ENCODE results near the gene ZNF853.

ZNF853 gene

GRCh38 chr7:6608794-6609193 is 6.6 kb upstream of the ZNF853 start:
- H3K36me3 ChIP-seq (ENCODE audit: insufficient read depth, low read length): no peaks in the 10 kb centered on the region
- H3K4me1 ChIP-seq (ENCODE audit: insufficient read depth, low read length): no peaks in the 10 kb centered on the region
- no peaks in the 10 kb centered on the region for H3K9me3 ChIP-seq (ENCODE audit: low read length)
- H3K27me3 ChIP-seq (ENCODE audit: control insufficient read depth in 1 of 2, insufficient read depth in 2 of 2, low read length in 2 of 2): no peaks in the 10 kb centered on the region
- H3K9ac ChIP-seq (ENCODE audit: low read length): no peak overlapping the region
- no peak overlapping the region for H3K4me3 ChIP-seq (ENCODE audit: low read depth in 1 of 2, low read length in 2 of 2)
- H3K27ac ChIP-seq (ENCODE audit: low read depth, low read length): no peak overlapping the region

- Histone ChIP-seq H3K4me3 (ENCODE audit: low read depth in 1 of 2, low read length in 2 of 2) (no peak overlapping the region), H3K9ac (ENCODE audit: low read length) (no peak overlapping the region), H3K27me3 (ENCODE audit: control insufficient read depth in 1 of 2, insufficient read depth in 2 of 2, low read length in 2 of 2) (no peaks in the 10 kb centered on the region), H3K27ac (ENCODE audit: low read depth, low read length) (no peak overlapping the region), H3K36me3 (ENCODE audit: insufficient read depth, low read length) (no peaks in the 10 kb centered on the region), H3K4me1 (ENCODE audit: insufficient read depth, low read length) (no peaks in the 10 kb centered on the region), H3K9me3 (ENCODE audit: low read length) (no peaks in the 10 kb centered on the region)
Measured at GRCh38 chr7:6612819-6613218, 2.6 kb upstream of the ZNF853 start.

GRCh38 chr7:6613706-6614105 is 1.7 kb upstream of the ZNF853 start:
- Histone ChIP-seq H3K27me3 (ENCODE audit: control insufficient read depth in 1 of 2, insufficient read depth in 2 of 2, low read length in 2 of 2) (no peaks in the 10 kb centered on the region), H3K4me1 (ENCODE audit: insufficient read depth, low read length) (no peaks in the 10 kb centered on the region), H3K9ac (ENCODE audit: low read length) (no peak overlapping the region), H3K9me3 (ENCODE audit: low read length) (no peaks in the 10 kb centered on the region), H3K4me3 (ENCODE audit: low read depth in 1 of 2, low read length in 2 of 2) (no peak overlapping the region), H3K36me3 (ENCODE audit: insufficient read depth, low read length) (no peaks in the 10 kb centered on the region), H3K27ac (ENCODE audit: low read depth, low read length) (no peak overlapping the region)

- peak overlapping the region; percentile 68 to 89 for H3K4me3 ChIP-seq (ENCODE audit: low read depth in 1 of 2, low read length in 2 of 2)
- H3K27ac ChIP-seq (ENCODE audit: low read depth, low read length): peak overlapping the region; percentile 52
- H3K9ac ChIP-seq (ENCODE audit: low read length): no peak overlapping the region
- no peaks in the 10 kb centered on the region for H3K4me1 ChIP-seq (ENCODE audit: insufficient read depth, low read length)
- H3K27me3 ChIP-seq (ENCODE audit: control insufficient read depth in 1 of 2, insufficient read depth in 2 of 2, low read length in 2 of 2): no peaks in the 10 kb centered on the region
- no peaks in the 10 kb centered on the region for H3K9me3 ChIP-seq (ENCODE audit: low read length)
- peaks cover 5% of the 10 kb centered on the region for H3K36me3 ChIP-seq (ENCODE audit: insufficient read depth, low read length)
Measured at GRCh38 chr7:6615723-6616555, 529 bp downstream of the ZNF853 start.

GRCh38 chr7:6616854-6617643 is 1.6 kb downstream of the ZNF853 start:
- H3K4me3 ChIP-seq (ENCODE audit: low read depth in 1 of 2, low read length in 2 of 2): no peak overlapping the region
- no peaks in the 10 kb centered on the region for H3K9me3 ChIP-seq (ENCODE audit: low read length)

GRCh38 chr7:6618621-6619020 is 3.2 kb downstream of the ZNF853 start:
- Histone ChIP-seq H3K27ac (ENCODE audit: low read depth, low read length) (no peak overlapping the region), H3K9me3 (ENCODE audit: low read length) (no peaks in the 10 kb centered on the region), H3K4me1 (ENCODE audit: insufficient read depth, low read length) (no peaks in the 10 kb centered on the region), H3K4me3 (ENCODE audit: low read depth in 1 of 2, low read length in 2 of 2) (no peak overlapping the region), H3K36me3 (ENCODE audit: insufficient read depth, low read length) (peaks cover 14% of the 10 kb centered on the region), H3K9ac (ENCODE audit: low read length) (no peak overlapping the region), H3K27me3 (ENCODE audit: control insufficient read depth in 1 of 2, insufficient read depth in 2 of 2, low read length in 2 of 2) (no peaks in the 10 kb centered on the region)

More at GRCh38 chr7:6616854-6617643, 1.6 kb downstream of the ZNF853 start:
- H3K4me1 ChIP-seq (ENCODE audit: insufficient read depth, low read length): no peaks in the 10 kb centered on the region
- H3K27ac ChIP-seq (ENCODE audit: low read depth, low read length): no peak overlapping the region
- no peak overlapping the region for H3K9ac ChIP-seq (ENCODE audit: low read length)
- H3K27me3 ChIP-seq (ENCODE audit: control insufficient read depth in 1 of 2, insufficient read depth in 2 of 2, low read length in 2 of 2): no peaks in the 10 kb centered on the region
- H3K36me3 ChIP-seq (ENCODE audit: insufficient read depth, low read length): peaks cover 14% of the 10 kb centered on the region

GRCh38 chr7:6619961-6620360 is 4.6 kb downstream of the ZNF853 start:
- H3K27me3 ChIP-seq (ENCODE audit: control insufficient read depth in 1 of 2, insufficient read depth in 2 of 2, low read length in 2 of 2): no peaks in the 10 kb centered on the region
- H3K4me1 ChIP-seq (ENCODE audit: insufficient read depth, low read length): no peaks in the 10 kb centered on the region
- no peak overlapping the region for H3K4me3 ChIP-seq (ENCODE audit: low read depth in 1 of 2, low read length in 2 of 2)
- no peaks in the 10 kb centered on the region for H3K9me3 ChIP-seq (ENCODE audit: low read length)
- no peak overlapping the region for H3K27ac ChIP-seq (ENCODE audit: low read depth, low read length)
- H3K36me3 ChIP-seq (ENCODE audit: insufficient read depth, low read length): peaks cover 14% of the 10 kb centered on the region
- no peak overlapping the region for H3K9ac ChIP-seq (ENCODE audit: low read length)

GRCh38 chr7:6621195-6622133 is 6.1 kb downstream of the ZNF853 start:
- no peak overlapping the region for H3K9ac ChIP-seq (ENCODE audit: low read length)
- H3K9me3 ChIP-seq (ENCODE audit: low read length): no peaks in the 10 kb centered on the region
- no peaks in the 10 kb centered on the region for H3K4me1 ChIP-seq (ENCODE audit: insufficient read depth, low read length)
- H3K27ac ChIP-seq (ENCODE audit: low read depth, low read length): no peak overlapping the region
- no peaks in the 10 kb centered on the region for H3K27me3 ChIP-seq (ENCODE audit: control insufficient read depth in 1 of 2, insufficient read depth in 2 of 2, low read length in 2 of 2)
- peaks cover 14% of the 10 kb centered on the region for H3K36me3 ChIP-seq (ENCODE audit: insufficient read depth, low read length)
- H3K4me3 ChIP-seq (ENCODE audit: low read depth in 1 of 2, low read length in 2 of 2): no peak overlapping the region

GRCh38 chr7:6622134-6622710 is 6.8 kb downstream of the ZNF853 start:
- no peak overlapping the region for H3K9ac ChIP-seq (ENCODE audit: low read length)
- H3K27ac ChIP-seq (ENCODE audit: low read depth, low read length): no peak overlapping the region
- no peaks in the 10 kb centered on the region for H3K9me3 ChIP-seq (ENCODE audit: low read length)
- no peaks in the 10 kb centered on the region for H3K27me3 ChIP-seq (ENCODE audit: control insufficient read depth in 1 of 2, insufficient read depth in 2 of 2, low read length in 2 of 2)
- H3K4me1 ChIP-seq (ENCODE audit: insufficient read depth, low read length): no peaks in the 10 kb centered on the region
- no peak overlapping the region for H3K4me3 ChIP-seq (ENCODE audit: low read depth in 1 of 2, low read length in 2 of 2)
- H3K36me3 ChIP-seq (ENCODE audit: insufficient read depth, low read length): peaks cover 14% of the 10 kb centered on the region

GRCh38 chr7:6623589-6624245 is 8.3 kb downstream of the ZNF853 start:
- no peak overlapping the region for H3K4me3 ChIP-seq (ENCODE audit: low read depth in 1 of 2, low read length in 2 of 2)

More at GRCh38 chr7:6623589-6624245, 8.3 kb downstream of the ZNF853 start:
- no peak overlapping the region for H3K9ac ChIP-seq (ENCODE audit: low read length)
- no peak overlapping the region for H3K27ac ChIP-seq (ENCODE audit: low read depth, low read length)
- no peaks in the 10 kb centered on the region for H3K27me3 ChIP-seq (ENCODE audit: control insufficient read depth in 1 of 2, insufficient read depth in 2 of 2, low read length in 2 of 2)
- H3K9me3 ChIP-seq (ENCODE audit: low read length): no peaks in the 10 kb centered on the region
- H3K4me1 ChIP-seq (ENCODE audit: insufficient read depth, low read length): no peaks in the 10 kb centered on the region
- peaks cover 14% of the 10 kb centered on the region for H3K36me3 ChIP-seq (ENCODE audit: insufficient read depth, low read length)

Data from muscle layer of colon (tissue), 2 donors.